Measurements from ENCODE around the gene OR5K1. TPM values are rescaled to one million over a fixed set of nuclear protein-coding genes. Genes with fewer than 3 reads are reported as not detected.

Gene OR5K1
- total and polyA plus RNA-seq, 2 of the 8 experiments (the other 6 are each of a cell fraction or from before 2014, with no cell fraction given) = not detected

DNA sequence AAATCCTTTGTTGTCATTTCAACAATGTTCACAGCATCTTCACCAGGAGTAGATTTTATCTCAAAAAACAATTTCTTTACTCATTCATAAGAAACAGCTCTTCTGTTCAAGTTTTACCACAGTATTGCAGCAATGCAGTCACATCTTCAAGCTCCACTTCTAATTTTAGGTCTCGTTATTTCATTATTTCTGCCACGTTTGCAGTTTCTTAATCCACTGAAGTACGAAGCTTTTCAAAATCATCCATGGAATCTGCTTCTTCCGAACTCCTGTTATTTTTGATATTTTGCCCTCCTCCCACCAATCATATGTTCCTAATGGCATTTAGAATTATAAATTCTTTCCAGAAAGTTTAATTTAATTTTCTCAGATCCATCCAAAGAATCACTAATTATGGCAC, 12.6 kb upstream of the OR5K1 start (continued):
- no peak for TF ChIP-seq RAD21 (IDR thresholded peaks at IDR 0.05 in 1 of 2, conservative IDR thresholded peaks at IDR 0.05 in 1 of 2; ENCODE audit: low read depth in 2 of 2, low read length in 2 of 2)
- TF ChIP-seq HDAC2 (IDR thresholded peaks at IDR 0.05; ENCODE audit: borderline replicate concordance in 1 of 2, low read depth in 2 of 2, low read length in 2 of 2) = no peak
- TF ChIP-seq, protein P1, sequence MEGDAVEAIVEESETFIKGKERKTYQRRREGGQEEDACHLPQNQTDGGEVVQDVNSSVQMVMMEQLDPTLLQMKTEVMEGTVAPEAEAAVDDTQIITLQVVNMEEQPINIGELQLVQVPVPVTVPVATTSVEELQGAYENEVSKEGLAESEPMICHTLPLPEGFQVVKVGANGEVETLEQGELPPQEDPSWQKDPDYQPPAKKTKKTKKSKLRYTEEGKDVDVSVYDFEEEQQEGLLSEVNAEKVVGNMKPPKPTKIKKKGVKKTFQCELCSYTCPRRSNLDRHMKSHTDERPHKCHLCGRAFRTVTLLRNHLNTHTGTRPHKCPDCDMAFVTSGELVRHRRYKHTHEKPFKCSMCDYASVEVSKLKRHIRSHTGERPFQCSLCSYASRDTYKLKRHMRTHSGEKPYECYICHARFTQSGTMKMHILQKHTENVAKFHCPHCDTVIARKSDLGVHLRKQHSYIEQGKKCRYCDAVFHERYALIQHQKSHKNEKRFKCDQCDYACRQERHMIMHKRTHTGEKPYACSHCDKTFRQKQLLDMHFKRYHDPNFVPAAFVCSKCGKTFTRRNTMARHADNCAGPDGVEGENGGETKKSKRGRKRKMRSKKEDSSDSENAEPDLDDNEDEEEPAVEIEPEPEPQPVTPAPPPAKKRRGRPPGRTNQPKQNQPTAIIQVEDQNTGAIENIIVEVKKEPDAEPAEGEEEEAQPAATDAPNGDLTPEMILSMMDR (IDR thresholded peaks at IDR 0.05; ENCODE audit: control extremely low read depth in 1 of 3, insufficient read depth in 1 of 3, low read depth in 1 of 3, low read length in 3 of 3) = no peak
- TF ChIP-seq CEBPB (IDR thresholded peaks at IDR 0.05; ENCODE audit: low read depth, low read length) = no peak
- no peak for TF ChIP-seq PHF8 (conservative IDR thresholded peaks at IDR 0.05; ENCODE audit: low read depth, low read length)

Measured in H1 (cell line).